Kidney tubule cell (primary cell): ENCODE results near the gene SUN2.

Experiments used
- DNase-seq: peaks from one replicate; pipeline ENCODE4 v3.0.0-alpha.2; 2018; ENCODE audit warnings: low spot score

SUN2 gene

DNA sequence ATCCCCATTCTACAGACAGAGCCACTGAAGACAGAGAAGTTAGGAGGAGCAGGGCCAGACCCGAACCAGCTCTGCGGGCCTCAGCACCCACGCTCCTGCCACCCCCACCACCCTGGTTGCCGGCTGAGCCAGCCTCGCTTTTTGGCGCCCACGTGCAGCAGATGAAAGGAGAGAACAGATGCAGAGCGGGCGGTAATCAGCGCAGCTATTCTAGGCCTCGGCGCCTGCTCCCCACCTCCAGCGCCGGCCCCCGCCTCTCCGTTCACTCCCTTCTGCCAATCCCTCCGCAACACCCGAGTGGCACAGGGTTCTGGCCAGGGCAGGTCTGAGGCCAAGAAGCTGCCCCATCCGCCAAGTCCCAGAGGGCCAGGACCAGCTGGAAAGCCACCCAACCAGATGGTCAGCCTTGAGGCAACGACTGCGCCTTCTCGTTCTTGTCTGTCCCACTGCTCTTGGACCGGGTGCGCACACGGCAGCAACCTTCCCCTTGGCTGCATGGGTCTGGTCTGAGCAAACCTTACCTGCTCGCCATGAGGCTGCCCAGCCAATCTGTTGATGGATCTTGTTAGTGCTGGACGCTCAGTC is 21.4 kb upstream of the SUN2 start:
- DNase-seq, result no peak

- DNase-seq, result no peak
Observed at GRCh38 chr22:38776086-38776485, 20.3 kb upstream of the SUN2 start.

- no peak for DNase-seq
Observed at GRCh38 chr22:38775656-38776055, 19.9 kb upstream of the SUN2 start.

DNA sequence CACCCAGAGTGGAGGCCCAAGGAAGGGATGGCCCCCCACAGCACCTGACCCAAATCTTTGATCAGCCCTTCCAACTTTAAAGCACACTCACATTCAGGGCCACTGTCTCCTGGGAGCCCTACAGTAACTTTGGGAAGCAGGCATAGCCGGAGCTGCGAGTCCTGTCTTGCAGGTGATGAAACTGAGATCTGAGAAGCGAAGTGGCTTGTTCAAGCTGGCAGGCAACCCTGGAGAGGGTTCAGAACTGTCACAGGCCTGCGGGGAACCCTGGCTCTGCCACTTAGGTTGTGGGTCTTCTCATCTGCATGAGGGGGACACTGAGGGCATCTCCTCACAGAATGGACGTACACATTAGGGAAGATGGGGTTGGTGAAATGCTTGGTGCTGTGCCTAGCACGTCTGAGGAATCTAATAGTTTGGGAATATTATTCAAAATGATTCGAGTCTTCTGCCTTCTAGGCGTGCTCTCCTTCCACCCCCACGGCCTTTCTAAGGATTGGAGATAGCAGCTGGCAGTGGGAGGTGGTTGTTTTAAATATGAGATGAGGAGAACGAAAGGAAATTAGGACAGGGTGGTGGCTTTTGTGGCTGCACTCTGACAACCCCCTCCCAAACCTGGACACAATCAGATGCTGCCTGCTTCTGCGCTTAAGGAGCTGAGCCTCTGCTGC is 18.8 kb upstream of the SUN2 start:
- DNase-seq, result no peak

DNA sequence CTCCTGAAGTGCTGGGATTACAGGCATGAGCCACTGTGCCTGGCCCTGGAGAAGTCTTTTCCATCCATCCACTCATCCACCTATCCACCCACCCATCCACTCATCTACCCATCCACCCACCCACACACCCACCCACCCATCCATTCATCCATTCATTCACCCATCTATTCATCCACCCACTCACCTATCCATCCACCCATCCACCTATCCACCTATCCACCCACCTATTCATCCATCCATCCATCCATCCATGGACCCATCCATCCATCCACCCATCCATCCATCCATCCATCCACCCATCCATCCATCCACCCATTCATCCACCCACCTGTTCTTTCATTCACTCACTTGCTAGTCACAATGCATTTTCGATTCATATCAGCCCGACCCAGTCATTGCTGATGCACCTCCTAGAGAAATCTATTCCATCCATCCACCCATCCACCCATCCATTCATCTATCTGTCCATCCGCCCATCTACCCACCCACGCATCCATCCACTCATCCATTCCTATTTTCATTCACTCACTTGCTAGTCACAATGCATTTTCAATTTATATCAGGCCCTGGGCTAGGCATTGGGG is 17.7 kb upstream of the SUN2 start:
- no peak for DNase-seq

GRCh38 chr22:38772623-38772873 is 16.8 kb upstream of the SUN2 start:
- no peak for DNase-seq

DNA sequence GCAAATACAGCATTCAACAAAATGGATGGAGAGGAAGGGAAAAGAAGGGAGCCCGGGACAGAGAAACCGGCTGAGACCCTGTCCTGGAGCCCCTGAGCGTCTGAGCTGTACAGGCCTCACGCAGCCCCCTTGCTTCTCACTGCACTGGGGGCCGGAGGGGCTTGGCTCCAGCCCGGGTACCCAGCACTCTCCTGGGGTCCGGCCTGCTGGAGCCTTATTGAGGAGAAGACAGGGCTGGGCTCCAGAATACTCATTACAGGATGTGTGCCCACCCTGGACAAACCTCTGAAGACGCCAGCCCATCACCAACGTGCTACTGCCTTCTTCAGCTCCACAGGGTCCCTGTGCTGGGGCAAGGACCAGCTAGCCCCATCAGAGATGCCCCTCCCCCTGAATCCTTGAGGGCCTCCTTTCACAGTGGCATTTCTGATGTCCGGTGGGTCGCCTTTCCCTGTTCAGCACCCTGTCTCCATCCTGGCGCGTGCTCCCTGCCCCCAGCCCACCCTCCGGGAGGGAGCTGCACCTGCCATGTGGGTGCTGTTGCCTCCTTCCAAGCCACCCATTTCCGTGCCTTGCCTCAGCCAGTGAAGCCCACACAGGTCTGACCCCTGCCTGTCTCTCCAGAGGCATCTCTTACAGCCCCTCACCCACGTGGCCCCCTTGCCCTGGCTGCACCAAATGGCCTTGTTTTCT is 14.6 kb upstream of the SUN2 start:
- no peak for DNase-seq

GRCh38 chr22:38768036-38768435 is 12.2 kb upstream of the SUN2 start:
- no peak for DNase-seq

DNA sequence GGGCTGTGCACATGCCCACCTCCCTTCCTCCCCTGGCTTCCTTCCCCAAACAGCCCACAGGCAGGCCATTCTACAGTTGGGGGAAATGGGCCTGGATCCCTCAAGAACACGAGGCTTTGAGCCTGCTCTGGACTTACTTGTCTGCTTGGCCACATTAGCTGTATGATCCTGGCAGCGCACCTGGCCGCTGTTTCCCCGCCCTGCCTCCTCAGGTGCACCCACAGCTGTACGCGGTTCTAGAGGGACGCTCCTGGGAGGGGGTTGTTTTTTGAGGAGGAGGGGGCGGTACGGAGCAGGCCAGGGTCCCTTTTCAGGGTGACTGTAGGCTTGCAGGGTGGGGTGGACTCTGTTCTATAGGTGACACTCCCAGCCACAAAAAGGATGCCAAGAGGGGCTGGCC is 11.5 kb upstream of the SUN2 start:
- no peak for DNase-seq

GRCh38 chr22:38766076-38766777 is 10.4 kb upstream of the SUN2 start:
- DNase-seq, result peak; percentile 86

DNA sequence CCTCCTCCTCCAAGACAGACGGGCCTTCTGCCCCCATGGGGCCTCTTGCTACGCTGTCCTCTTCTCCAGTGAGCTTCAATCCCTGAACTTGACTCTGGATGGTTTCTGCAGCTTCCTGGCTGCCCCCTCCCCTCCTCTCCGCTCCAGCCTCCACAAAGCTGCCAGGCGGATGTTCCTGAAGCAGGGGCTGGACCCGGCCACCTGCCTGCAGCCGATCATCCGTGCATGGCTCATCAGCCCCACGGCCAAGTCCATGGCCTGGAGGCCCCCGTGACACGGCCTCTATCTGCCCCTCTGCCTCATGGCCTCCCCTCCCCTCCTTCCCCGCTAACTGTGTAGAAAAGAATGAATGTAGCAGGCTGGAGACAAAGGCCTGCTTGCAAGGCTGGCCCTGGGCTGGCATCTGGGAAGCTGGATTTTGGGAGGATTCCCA is 6.8 kb upstream of the SUN2 start:
- DNase-seq, result no peak

GRCh38 chr22:38761202-38762162 is 5.7 kb upstream of the SUN2 start:
- DNase-seq, result peak; percentile 86

DNA sequence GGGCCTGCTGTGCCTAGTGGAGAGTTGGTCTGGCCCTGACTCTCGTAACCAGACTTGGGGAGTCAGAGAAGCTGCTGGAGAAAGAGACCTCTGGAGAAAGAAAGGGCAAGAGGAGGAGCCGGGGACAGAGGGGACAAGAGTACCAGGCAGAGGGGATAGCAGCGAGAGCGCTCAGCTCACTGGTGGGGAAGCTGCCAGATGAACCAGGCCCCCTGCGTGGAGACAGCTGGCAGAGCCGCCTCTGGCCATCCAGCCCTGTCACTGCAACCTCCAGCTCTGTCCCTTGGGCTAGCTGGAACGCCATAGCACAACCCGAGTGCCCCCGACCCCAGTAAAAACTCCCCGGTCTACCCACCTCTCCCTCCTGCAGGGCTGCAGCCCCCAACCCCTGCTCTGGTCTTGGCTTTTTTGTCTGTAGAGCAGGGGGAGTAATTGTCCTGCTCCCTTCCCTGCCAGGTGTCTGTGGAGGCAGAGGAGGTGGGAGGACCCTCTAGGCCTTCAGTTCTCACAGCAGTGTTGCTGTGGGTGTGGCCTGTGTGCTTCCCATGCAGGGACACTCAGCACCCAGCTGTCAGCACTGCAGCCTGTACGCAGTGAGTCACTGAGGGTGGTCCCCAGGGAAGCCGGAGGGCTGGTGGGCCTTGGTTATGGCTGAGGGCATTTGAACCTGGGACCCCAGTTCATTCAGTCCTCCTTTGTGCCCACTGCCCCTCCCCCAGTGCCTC is 4.8 kb upstream of the SUN2 start:
- DNase-seq, result peak; percentile 38

- DNase-seq, result no peak
Observed at GRCh38 chr22:38759005-38759404, 3.2 kb upstream of the SUN2 start.

DNA sequence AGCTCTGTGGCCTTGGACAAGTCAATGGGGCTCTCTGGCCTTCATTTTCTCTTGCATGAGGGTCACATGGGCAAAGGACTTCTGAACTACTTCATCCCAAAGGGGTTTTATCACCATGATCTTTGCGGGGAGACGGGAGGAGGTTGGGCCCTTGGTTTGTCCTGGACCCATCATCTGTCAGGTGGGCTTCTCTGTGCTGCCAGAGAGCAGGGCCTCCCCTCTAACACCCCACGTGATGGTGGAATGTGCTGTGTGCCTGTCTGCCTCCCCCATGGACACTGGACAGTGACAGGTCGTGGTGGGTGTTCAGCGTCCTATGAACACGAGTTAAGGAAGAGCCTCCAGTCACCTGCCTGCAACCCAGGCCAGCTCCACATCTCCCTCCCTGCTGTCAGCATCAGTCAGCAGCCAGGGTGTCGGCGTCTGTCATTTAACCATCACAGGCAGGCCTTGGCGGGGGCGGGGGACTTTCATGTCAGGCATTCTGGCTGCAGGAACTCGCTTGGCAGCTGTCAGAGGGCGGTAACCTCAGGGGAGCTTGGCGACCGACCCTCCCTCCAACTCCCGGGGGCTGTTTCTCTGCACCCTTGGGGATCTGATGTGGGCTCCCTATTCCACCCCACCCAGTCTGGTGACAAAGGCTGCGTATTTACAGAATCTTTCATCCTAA is 2.6 kb upstream of the SUN2 start:
- DNase-seq, result no peak

GRCh38 chr22:38757464-38757757 is 1.6 kb upstream of the SUN2 start:
- no peak for DNase-seq

DNA sequence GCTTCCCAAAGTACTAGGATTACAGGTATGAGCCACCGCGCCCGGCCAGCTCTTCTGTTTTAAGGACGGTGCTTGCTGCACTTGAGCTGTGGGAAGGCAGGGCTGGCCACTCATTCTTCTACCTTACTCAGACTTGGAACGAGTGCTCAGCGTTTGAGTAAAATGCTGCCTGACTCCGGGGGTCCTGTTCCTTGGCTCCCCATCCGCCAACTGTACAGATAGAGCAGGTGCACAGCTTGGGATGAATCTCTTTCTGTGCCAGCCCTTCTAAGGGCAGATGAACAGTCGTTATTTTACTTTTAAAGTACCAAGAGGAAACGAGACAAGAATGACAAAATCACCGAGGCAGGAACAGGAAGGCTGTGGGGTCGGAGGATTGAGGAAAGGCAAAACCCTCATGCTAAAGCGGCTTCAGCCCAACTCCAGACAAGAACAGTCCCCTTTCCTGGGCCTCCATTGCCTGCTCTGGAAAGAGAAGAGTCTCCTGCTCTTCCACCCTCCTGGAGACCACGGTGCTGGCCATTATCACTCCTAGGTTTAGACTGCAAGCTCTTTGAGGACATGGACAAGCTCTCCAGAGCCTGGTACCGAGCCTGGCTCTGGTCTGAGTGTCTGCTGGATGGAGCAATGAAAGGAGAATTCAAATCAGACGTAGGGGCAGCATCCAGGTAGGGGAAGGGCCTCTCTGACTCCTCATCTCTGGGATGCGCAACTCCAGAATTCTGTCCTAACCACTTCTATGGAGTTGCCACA is 1.1 kb upstream of the SUN2 start:
- DNase-seq, result no peak

DNA sequence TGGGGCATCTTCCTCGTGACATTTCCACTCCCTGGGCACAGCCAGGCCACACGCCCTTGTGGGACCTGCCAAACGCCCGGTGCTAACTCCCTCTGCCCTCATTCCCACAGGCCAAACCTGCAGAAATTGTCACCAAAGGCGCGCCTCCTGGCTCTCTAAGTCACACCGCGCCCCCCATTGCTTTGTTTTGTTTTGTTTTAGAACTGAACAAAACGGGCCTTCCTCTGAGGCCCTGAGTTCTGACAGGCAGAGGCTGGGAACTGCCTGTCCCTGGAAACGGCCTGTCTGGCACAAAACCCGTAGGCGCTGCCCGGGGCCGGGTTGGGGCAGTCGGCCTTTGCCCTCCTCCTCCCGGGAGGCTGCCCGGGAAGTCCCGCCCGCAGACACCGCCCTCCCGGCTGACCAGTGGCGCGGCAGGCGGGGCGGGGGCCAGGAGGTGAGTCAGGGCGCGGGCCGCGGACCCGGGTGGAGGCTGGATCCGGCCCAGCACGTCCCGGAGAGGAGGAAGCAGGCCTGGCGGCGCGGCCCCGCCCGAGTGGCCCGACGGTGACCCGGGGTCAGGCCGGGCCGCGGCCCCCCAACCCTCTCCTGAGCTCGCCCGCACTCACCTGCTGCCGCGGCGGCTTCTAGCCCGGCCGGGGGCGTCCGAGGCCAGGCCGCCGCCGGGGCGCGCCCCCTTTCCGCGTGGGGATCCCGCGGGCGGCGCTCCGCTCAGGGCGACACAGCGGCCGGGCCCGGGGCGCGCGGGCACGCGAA is 465 bp downstream of the SUN2 start:
- peak; percentile 92 for DNase-seq

DNA sequence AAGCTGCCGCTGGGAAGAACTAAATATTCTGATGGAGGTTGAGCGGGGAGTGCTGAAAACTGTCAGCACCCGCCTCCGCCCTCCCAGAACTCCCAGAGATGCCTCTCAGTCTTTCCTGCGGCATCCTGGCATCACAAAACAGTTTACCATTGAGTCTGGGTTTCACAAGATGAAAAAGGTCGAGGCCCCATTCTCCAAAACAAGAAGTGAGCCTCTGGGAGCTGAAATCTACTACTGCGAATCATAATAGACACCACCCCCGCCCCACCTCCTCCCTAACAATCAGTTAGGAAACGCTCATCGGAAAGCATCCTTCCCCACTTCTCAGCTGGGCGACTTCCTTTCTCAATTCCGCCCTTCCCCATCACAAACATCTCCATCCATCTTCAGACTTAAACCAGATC is 1.0 kb downstream of the SUN2 start:
- DNase-seq, result peak; percentile 21
